HuH-7.5 (cell line): ENCODE measurements around the gene NKX6-2.
"Not testable (repeated sequence)": the region's sequence is repeated elsewhere in the genome, so short reads cannot be mapped to it uniquely, and the experiment has no call there.

ENCODE experiments used
- DNase-seq: peaks from one replicate; pipeline ENCODE4 v3.0.0; 2011; ENCODE audit warnings: low spot score

NKX6-2 gene

DNA sequence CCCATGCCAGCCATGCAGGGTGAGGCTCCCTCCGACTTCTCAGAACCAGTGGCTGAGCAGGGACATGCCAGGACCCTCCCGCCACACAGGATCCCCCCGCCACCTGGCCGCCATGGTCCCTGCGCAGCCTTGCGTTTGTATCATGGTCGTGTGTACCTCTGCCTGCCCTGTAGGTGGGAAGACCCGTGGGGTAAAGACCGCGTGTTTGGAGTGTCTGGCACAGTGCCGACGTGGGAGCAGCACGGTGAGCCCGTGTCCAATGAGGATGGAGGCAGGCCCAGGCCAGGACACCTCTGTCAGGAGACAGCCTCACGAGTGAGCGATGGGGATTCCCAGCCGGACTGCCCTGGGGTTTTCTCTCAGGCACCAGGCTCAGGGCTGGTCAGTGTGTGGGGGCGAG is 31.9 kb downstream of the NKX6-2 start:
- DNase-seq, result no peak

DNA sequence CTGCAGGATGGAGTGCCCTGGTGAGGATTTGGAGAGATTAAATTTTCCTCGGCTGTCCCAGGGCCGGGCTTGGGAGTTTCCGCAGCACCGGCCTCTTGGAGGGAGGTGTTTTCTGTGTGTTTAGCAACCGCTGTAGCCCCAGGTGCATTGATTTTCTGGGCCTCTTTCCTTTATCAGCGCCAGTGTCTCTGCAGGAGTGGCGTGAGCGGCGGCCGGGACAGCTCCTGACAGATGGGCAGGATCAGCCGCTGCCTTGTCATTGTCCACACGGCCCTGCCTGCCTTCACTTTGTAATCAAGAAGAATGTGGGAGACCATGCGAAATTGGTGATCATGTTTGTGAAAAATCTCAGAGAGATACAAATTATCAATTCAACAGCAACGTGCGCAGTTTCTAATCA is 32.4 kb downstream of the NKX6-2 start:
- no peak for DNase-seq

DNA sequence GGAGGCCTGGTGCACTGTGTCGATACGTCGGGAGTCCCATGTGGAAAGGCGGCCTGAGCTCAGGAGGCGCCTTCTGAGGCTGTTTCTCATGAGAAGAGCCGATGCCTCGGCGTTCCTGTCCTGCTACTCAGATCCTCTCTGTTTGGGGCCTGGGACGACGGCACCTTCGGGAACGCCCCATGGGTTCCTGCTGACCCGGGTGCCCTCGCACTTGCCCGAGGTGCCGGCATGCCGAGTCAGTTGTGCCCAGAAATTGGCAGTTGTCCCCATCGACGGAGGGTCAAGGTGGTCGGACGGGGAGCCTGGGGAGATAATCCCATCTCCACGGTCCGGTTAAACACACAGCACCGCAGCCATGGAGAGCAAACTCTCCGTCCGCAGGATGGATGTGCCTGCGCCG is 33.0 kb downstream of the NKX6-2 start:
- DNase-seq, result no peak

DNA sequence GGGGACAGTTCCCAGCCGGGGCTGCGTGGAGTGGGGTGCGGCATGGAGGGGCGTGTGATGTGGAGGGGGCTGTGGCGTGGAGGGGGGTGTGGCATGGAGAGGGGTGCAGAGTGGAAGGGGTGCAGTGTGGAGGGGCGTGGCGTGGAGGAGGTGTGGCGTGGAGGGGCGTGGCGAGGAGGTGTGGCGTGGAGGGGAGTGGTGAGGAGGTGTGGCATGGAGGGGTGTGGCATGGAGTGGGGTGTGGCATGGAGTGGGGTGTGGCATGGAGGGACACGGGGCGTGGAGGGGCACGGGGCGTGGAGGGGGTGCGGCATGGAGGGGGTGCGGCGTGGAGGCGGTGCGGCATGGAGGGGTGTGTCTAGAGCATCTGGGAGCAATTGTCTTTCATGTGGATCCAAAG is 33.6 kb downstream of the NKX6-2 start:
- DNase-seq, result no peak

DNA sequence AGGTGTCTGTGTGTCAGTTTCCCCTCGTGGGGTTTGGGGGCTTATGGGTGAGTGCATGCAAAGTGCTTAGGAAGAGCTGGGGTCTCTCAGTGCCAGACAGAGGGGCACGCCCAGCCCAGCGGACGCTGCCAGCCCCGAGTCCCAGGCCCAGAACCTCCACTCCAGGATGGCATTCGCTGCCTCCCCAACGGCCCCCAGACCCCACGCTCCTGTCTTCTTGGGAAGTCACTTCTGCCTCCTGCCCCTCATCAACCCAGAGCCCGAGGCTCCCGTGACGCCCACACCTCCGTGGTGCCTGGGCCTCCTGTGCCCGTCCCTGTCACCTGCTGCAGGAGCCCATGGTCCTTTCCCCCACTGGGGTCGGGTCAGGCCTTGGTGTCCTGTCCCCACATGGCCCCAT is 35.0 kb downstream of the NKX6-2 start:
- DNase-seq, result no peak

DNA sequence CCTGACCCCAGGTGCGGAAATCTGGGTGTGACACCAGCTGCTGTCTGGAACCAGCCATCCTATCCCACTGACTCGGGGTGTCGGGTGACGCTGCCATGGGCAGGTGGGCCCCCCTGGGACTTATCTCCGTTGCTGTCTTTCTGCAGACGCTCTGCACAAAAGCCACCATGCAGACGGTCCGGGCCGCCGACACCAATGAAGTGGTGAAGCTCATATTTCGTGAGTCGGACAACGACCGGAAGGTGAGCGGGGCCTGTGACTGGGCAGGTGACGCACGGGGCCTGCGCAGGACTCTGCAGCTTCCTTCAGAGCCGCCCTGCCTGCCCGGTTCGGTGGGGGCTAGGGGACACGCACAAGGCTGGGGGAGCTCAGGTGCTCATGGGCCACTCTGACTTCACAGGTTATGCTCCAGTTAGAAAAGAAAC is 36.6 kb downstream of the NKX6-2 start:
- no peak for DNase-seq

DNA sequence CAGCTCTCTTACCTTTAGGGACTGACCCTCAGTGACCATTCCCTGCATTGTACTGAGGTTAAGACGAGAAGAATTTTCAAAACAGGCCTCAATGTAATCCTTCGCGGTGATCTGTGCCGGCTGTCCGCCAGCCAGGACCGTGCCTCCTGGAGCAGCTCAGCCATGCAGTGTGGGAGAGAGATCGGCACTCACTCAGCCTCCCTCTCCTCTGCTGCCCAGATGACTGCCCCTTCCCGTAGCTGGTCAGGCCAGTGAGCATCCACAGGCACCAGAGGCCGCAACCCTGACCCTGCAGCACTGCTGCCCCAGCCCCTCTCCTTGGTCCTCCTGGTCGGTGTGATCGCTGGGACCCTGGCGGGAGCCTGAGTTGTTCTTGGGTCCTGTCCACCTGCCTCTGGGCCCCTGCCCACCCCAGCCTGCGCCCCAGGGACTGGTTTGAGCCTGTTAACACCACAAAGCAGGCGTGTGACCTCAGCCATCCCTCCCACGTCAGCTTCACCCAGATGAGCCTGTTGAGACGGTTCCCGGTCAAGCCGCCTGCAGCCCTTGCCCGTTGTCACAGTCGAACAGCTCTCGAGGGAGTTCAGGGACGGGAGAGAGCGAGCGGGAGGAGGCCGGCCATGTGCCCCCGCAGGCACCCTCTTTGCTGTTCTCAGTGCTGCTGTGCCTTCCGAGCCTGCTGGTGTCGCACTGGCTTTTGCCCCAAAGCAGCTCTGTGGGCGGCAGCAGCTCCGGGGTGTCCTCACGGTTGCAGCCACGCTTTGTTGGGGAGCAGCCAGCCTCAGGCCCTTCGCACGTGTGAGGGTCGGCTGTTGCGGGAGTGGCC is 37.2 kb downstream of the NKX6-2 start:
- no peak for DNase-seq

DNA sequence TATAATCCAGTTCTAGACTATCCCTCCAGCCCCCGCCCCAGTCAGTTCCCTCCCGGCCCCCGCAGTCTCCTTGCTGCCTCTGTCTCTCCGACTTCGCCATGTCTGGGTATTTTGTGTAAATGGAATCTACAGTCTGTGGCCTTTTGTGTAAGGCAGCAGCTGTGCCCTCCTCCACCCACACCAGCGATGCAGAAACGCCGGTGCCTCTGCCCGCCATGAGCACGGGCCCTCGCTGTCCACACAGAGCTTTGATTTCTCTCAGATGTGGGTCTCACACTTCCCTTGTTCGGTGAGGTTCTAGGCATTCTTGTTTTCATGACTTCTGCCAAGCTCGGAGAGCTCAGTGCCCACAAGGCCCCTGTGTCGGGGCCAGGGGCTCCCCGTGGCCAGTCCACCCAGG is 37.8 kb downstream of the NKX6-2 start:
- DNase-seq, result no peak

DNA sequence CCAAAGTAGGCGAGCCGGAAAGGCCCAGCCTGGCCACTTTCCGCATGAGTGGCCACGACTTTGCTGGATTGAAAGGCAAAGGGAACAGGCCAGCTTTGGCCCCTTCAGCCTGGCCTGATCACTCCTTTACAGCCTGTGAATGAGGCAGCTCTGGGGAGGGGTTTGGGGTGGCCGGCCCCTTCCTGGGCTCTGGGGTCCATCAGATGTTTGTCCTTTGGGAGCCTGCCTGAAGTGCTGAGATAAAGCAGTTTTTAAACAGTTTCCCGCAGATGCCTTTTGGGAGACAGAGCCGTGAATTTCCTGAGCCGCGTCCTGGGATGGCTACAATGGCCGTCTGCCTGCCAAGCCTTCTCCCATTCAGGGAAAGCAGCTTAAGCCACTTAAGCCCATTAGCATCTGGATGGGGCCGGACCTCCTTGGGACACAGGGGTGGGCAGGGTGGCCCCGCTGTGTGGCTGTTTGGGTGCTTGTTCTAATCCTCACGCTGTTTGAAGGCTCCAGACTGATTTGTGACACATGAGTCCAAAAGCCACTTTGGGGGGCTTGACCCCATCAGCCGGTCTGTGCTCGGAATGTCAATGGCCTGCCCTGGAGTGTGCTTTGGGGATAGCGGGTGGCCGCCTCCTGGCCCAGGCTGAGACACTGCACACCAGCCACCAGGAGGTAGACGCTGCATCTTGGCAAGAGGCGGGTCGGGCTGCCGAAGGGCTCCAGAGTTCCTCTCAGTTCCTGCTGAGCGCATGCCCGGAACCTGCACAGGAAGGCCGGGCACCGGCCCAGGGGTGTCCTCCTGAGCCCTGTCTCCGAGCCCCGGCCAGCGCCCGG is 38.9 kb downstream of the NKX6-2 start:
- DNase-seq, result no peak

DNA sequence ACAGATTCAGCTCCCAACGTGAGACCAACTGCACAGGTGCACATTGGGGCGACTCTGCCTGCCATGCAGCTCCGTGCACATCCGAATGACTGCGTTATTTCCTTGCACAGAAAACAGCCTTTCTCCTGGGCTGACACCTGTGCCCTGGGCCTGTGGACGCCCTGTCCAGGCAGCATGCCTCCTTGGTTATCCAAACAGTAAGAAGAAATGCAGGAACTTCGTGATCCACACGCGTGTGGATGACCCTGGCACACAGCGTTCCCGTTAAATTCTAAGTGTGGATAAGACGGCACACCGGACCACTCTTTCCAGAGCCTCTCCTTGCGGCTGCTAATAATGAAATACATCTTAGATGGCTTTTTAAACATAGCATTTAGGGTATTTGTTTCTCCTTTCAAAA is 39.6 kb downstream of the NKX6-2 start:
- no peak for DNase-seq

DNA sequence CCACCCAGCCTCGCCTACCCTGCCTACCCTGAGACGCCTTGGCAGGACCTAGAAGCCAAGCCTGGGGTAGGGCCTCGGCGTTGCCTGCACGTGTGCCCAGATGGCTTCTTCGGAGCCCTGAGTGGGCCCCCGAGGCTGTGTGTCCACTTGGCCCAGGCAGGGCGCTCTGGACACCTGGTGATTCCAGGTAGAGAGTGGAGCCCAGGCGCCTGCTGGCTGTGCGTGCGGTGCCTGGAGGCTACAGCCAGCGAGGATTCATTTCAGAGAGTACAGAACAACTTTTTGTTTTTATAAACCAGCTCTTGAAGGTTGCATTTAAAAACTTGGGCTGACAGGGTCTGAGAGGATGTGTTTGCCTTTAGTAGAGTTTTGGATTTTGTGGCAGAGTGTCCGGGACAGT is 40.0 kb downstream of the NKX6-2 start:
- DNase-seq, result no peak

DNA sequence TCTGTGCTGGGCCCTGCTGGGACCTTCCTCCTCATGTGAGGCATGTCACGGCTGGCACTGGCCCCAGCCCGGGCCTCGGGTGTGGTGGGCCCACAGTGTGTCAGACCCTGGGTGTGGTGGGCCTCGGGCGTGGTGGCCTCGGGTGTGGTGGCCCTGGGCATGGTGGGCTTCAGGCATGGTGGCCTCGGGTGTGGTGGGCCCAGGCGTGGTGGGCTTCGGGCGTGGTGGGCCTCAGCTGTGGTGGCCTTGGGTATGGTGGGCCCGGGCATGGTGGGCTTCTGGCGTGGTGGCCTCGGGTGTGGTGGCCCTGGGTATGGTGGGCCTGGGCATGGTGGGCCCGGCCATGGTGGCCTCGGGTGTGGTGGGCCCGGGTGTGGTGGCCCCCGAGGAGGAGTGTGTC is 40.4 kb downstream of the NKX6-2 start:
- no peak for DNase-seq

DNA sequence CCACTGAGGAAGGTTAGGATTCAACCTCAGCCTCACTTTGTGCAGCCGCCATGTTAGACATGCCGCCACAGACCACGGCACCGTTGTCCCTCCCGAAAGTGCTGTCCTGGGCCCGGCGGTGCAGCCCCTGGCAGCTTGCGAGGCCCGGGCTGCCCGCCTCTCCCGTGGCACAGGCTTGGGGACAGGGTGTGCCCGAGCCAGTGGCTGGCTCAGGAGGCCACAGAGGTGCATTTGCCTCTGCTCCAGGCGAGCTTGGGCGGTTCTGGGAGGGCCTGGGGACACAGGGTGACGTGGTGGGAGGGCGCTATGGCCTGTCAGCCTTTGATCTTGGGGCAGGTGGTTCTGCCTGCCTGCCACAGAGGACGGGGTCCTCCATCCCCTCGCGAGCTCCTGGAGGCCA is 41.1 kb downstream of the NKX6-2 start:
- no peak for DNase-seq

DNA sequence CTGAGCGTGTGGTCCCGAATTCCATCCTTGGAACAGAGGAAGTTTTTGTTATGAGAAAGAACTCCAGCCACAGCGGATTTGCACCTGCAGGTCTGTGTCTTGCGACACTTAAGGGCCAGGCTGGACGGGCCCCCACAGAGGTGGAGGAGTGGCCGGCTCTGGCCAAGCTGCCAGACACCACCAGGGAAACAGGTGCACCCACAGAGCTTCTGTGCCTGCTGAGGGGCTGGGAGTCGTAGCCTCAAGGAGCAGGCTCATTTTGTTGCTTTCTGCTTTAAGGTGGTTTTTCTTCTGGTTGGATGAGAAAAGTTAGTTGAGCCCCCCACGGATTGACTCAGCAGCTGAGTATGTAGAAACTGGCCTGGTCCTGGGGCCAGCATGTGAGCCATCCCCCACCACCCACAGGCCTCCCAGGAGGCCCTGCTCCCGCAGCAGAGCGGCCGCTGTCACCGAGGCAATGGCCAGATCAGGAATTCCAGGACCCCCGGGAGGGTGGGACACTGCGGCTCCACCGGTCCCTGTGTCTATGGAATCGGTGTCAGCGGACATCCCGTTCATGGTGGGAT is 41.9 kb downstream of the NKX6-2 start:
- DNase-seq, result no peak

DNA sequence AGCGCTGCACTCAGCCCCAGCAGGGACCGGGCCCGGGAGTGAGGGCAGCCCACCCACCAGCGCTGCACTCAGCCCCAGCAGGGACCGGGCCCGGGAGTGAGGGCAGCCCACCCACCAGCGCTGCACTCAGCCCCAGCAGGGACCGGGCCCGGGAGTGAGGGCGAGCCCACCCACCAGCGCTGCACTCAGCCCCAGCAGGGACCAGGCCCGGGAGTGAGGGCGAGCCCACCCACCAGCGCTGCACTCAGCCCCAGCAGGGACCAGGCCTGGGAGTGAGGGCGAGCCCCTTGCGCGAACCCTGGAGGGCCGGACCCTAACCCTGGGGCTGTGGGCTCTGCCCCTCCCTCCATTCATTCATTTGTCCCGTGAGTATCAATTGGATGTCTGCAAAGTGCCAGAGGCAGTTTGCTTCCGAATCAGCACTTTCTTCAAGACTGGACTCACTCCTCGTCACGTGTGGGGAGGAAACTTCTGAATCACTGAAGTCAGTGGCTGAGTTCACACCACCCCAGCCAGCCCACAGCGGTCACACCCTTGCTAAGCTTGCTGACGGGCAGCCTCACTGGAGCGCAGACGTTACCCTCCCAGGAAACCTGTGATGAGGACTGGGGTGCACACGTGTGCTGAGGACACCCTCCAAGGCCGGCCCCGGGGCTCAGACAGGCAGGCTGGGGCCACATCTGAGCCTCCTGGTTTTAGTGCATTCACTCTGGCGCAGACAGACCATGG is 42.6 kb downstream of the NKX6-2 start:
- DNase-seq, result not testable (repeated sequence)

DNA sequence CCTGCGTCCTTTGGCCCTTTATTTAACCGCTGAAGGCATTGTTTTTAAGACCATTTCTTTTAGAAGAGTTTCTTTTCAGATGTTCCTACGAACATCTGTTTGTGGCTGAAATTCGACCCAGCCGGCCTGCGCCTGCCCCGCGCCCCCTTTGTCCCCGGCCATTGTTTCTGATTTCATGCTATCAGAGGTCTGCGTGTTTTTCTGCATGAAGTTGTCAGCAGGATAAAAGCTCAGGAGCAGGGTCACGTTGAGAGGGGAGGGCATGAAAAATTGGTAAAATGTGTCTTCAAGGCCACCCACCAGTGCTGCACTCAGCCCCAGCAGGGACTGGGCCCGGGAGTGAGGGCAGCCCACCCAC is 43.1 kb downstream of the NKX6-2 start:
- no peak for DNase-seq

DNA sequence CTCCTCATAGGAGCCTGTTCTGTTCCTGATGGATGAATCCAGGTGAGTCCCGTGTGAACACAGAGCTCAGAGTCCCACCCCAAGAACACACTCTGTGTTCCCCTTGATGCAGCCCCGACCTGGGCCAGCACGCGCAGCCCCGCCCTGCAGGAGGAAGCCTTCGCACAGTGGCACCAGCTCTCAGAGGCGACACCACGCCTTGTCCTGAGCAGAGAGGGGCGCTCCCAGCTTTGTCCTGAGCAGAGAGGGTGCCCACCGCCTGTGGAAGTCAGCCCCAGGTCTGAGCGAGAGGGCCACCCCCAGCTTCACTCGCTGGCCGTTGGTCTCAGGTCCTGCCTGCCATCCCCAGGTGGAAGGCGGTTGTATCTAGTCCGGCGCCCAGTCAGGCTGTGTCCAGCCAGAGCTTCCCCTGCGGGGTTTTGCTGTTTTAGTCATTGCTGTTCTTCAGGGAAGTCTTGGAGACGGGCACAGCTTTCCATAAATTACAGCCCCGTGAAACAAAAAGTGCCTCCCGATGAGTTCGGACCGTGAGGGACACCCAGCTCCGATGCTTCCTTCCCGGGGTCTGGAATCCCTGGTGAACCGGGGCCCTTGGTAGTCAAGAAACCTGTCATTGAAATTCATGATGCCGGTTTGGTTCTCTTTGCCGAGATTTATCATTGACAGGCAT is 43.6 kb downstream of the NKX6-2 start:
- no peak for DNase-seq

DNA sequence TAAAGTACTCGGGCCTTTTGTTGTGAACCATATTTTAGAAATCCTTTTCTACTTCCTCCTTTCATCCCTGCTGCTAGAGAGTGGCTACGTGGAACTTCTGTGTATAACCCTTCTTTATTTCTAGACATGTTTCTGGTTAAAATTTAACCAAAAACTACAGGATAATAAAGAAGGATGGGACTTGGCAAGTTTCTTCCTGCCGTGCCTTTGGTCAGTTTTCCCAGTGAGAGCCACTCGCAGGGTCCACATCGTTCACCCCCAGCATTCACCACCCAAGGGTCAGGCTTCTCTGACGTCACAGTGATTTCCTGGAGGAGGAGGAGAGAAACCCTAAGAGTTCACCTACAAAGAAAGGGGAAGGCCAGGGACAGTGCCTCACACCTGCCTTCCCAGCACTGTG is 45.4 kb downstream of the NKX6-2 start:
- DNase-seq, result no peak

DNA sequence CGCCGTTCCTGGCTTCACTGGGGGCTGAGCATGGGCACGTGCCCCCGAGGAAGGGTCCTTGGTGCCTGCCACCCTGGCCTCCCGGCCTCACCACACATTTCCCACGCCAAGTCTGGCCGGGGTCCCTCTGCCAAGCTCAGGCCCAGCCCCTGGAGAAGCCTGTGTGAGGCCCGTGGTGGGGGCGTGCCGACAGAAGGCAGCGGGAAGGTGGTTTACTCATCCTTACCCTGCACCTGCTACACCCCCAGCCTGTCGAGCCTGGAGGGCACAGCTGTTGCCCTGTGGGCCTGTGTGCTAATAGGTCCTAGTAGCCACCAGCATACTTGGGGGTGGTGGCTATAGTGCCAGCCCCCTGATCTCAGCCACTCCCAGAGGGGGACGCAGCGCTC is 46.7 kb downstream of the NKX6-2 start:
- DNase-seq, result no peak

DNA sequence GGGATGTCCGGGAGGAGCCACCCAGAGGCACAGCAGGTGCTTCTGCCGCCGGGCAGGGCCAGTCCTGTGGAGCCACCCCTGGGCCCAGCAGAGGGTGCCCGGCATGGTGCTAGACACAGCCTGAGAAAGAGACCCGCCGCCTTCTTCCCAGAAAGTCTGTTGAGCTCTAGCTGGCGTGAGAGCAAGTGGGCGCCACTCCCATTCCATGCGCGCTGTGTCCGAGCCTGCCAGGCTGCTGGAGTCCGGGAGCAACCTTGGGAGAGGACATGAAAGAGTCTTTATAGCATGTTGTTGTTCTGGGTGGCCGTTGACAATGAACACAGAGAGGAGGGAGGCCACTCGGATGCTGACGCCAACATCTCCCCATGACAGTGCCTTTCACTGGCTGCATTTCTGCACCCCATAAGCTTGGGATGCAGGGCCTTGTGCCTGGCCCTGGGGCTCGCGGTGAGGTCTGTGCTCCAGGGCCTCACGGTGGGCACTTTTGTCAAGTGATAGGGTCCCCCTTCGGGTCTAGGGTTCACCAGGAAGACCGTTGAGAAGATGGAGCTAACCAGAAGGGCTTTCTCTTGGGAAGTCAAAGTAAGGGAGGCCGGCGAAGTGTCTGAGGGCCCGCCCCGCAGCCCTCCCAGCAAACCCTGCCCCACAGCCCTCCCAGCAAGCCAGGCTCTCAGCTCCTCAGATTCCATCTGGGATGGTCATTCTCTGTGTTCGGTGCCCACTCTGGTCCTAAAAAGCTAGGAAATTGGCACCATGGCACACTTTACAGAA is 47.3 kb downstream of the NKX6-2 start:
- no peak for DNase-seq

DNA sequence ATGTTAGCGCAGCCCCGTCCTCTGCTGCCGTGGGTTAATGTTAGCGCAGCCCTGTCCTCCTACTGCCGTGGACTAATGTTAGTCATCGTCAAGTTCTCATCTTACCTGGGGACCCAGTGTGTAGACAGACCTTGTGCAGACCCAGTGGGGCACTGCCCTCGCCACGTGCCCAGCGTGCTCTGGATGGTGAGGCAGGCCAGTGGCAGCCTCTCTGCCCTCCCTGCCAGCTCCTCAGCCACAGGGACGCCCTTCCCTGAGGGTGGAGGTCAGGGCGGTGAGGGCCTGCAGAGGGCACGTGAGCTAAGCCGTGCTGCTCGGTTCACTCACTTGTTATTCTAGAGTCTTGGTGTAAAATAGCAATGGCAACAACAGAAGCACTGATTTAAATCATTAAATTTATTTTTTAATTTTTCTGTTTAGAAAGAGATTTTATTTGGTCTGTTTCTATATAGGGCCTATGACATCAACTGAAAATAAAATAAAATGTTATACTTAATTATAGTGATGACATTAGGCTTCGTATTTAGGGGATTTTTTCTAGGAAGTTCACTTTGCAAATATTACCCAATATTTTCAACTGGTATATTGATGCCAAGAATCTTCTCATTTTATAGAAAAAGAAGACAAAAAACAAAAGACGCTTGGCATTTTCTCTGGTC is 48.4 kb downstream of the NKX6-2 start:
- no peak for DNase-seq
